Astrocyte of the hippocampus (primary cell): ENCODE measurements around the gene GPD2.
"Not testable (repeated sequence)": the region's sequence is repeated elsewhere in the genome, so short reads cannot be mapped to it uniquely, and the experiment has no call there.

ENCODE experiments used
- DNase-seq: peaks from one replicate; pipeline ENCODE4 v3.0.0; 2011; ENCODE audit warnings: low read depth, low spot score

Gene GPD2

DNA sequence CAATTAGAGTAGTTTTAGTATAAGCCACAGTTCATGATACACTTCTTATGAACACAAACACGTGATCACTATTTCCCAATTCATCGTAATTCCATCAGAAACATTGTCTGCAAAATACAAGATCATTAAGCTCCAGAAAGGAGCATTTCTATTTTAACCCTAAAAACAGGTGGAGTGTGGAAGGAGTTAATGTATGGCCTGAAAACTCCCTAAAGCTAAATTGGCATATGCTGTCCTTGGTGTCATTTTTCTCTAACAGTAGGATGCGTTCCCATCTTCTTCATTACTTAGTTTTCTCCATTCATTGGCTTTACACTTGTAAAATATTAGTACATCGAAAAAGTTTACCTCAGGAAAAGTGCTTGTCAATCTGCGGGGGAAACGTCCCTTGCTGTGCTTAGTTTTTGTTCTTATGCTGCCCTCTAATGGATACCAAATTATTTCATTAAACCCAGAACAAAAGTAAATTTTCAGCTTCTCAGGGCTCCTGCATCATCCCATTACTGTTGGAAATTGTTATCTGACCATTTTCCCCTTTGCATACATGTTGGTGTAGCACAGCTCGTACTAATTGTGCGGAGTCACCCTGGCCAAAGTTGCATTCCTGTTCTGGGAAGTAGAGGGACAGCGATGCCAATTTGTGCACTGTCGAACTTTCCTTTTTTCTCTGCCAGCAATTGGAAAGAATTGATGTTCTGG lies 153.4 kb downstream of the GPD2 start:
- peak; percentile 74 for DNase-seq

DNA sequence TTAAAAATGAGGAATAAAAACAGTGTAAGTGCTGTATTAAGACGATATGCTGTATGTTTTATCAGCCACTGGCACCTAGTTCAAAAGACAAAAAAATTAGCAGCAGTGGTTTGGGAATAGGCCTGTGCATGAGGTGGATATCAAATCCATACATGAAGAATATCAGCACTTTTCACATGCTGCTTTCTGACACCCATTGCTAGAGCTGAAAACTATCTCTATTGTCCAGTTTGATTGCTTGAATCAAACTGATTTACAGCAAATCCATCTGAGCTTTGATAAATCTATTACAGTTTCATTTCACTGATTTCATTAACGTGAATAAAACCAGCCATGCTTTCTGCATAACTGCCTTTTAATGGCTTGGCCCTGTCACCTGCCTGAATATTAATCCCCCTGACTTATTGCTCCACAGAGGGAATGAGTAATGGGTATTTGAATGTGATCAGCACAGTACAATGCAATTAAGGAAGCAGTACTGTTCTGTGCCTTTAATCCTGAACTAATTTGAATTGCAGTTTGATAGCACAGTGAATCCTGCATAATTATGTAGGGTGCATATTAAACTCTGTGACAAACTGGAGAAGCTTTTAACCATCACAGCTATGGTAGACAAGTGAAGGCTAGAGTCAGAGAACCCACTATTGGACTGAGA lies 154.0 kb downstream of the GPD2 start:
- DNase-seq, result peak; percentile 18

DNA sequence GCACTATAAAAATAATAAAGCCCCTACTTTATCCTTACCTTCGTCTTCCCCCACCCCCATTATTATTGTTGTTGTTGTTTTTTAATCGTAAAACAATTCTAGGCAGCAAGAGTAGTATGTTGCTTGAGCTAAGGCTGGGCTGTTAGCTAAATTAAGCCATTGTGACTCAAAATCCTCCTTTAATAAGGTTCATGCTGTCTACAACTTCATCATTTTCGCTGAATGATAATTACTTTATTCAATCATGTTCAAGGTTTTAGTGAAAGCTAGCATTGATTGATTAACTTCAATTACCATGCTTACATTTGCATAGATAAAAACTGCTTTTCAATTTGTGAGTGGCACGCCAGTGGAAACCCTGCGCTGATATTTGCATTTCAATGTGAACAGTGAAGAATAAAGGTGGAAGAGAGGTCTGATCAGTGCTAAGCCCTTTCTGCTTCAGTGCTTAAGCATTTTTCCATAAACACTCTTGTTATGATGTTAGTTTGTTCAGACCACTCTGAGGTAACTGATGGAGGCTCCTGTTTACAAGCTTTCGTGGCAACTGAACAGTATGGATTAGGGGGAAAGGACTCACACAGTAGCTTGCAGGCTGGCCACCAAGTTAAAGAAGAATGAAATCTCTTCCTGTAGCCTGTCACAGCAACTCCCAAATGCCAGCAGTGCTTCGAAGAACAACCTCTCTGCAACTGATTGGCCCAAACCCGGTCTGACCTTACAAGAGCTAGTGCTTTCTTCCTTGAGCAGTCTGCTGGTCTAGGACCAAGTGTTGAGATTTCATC lies 156.8 kb downstream of the GPD2 start:
- peak; percentile 40 for DNase-seq

DNA sequence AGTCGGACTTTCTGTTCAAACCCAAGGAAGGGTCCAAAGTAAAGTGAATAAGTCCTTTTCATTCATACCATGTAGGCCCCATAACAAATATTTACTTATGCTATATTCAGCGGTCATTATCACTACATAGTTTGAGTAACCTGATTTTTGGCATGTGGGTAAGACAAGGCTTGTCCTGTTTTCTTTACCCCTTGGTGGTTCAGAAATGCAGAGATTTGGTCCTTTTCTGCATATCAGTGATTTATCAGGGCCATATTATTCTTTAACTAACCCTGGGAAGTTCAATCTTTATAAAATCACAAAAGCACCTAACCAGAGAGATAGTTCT lies 157.4 kb downstream of the GPD2 start:
- no peak for DNase-seq

DNA sequence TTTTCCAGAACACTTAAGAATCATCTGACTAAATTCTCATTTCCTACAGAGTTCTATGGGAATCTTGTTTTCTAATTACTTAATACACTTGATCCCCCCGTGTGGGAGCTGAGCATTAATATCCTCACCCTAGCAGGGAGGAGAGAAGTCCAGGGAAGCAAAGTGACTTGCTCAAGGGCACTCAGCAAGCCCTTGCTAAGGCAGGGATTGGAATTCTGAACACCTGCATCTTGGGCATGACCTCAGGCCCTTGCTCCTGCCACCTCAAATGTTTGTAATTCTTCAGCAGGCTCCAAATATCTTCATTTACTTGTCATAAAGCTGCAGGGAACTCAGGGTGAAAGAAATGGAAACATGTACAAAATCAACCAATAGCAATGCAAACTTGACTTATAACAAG lies 162.4 kb downstream of the GPD2 start:
- no peak for DNase-seq

DNA sequence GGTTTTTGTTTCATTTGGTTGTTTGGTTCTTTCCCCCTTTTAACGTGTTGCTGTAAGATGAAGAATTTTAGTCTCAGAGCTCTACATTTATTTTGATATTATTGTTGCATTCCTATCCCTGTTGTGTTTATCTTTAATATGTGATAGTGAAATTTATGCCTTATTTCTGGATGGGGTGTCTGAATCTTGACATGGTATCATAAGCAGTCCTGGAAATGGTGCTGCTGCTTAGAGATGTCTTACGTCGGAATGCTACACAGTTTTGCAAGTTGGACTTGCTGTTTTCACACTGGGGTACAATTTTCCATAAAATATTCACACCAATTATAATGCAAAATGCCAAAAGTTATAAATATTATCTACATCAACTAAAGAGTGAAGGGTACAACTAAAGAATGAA lies 164.0 kb downstream of the GPD2 start:
- DNase-seq, result no peak

DNA sequence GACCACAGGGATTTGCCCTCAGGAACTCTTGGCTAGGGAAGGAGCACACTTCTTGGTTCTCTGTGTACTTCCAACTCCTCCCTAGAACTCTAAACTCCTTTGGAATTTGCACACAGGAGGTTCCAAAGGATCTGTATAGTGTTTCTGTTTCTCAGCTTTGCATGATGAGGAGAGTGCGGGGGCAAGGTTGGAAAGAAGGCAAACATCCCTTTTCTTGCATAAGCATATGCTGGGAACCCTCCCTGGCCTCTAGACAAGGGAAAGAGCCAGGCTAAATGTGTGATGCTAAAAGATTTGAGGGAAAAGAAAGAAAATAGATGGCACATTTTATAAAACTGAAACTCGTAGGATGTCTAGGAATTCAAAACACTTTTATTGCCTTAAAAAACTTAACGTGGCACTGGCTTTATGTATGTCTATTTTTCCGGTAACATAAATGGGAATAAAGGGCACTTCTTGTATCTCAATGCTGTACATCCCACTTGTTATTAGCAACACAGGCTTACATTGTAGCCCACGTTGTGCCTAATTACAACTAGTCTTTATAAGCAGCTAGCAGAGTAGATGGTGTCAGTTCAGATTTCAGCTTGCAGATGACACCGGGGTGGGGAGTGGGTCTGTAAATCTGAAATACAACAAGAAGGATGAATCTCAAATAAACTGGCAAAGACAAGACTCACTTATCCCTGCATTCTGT lies 165.8 kb downstream of the GPD2 start:
- peak; percentile 7 for DNase-seq

DNA sequence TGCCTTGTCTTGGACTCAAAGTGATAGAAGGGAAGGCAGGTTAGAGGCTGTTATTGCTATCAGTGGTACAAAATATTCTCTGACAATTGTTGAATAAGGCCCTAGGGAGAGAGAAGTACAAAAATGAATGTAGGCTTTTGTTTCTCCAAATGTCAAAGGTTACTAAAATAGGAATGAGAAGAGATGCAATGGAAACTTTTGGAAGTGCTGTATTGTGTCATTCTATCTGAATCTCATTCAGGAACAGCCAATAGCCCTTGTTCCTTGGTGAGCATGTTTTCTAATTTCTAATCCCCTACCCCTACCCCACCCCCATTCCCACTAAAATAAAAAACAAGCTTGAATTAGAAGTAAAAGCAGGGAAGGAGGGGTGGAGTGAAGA lies 166.4 kb downstream of the GPD2 start:
- DNase-seq, result no peak

DNA sequence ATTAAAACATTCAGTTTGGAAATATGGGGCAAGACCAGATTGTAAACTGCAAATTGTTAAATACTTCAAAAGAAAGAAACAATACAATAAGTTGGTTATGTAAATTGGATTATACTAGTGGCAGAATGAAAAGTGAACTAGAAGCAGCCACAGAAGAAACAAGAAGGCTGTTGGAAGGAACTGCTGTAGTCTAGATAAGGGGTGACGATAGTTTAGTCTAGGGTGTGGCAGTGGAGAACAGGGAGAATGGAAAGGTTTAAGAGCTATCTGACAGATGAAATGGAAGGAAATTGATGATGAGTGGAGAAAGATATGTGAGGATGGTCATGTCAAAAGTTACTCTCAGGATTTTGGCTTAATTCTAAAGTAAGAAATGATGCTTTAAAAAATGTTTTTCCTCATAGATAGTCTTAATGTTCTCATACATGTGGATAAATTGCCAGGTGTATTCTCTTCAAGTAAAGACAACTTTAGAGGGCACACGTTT lies 179.7 kb downstream of the GPD2 start:
- DNase-seq, result no peak

DNA sequence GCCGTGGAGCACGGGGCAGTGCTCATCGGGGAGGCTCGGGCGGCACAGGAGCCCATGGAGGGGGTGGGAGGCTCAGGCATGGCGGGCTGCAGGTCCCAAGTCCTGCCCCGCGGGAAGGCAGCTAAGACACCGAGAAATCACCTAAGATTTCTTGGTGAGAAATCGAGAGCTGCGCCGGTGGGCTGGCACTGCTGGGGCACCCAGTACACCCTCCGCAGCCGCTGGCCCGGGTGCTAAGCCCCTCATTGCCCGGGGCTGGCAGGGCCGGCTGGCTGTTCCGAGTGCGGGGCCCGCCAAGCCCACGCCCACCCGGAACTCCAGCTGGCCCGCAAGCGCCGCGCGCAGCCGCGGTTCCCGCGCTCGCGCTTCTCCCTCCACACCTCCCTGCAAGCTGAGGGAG lies 181.9 kb downstream of the GPD2 start:
- DNase-seq, result not testable (repeated sequence)

DNA sequence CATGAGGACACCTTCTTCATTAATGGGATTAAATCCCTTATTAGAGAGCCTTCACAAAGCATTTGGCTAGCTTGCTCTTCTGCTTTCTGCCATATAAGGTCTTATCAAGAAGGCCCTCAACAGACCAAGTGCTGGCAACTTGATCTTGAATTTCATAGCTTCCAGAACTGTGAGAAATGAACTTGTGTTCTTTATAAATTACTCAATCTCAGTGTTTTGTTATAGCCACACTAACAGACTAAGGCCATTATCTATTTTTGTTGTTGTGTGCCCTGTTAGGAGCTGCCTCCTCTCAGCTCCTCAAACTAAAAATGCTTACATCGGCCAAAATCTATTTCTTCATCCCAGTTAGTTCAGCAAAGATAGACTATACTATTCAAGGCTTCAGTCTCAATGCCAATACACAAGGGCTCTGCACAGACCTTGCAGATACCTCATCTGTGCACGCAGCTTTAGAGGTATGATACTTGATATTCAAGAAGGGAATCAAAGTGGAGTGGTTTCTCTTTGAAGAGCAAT lies 182.9 kb downstream of the GPD2 start:
- no peak for DNase-seq

DNA sequence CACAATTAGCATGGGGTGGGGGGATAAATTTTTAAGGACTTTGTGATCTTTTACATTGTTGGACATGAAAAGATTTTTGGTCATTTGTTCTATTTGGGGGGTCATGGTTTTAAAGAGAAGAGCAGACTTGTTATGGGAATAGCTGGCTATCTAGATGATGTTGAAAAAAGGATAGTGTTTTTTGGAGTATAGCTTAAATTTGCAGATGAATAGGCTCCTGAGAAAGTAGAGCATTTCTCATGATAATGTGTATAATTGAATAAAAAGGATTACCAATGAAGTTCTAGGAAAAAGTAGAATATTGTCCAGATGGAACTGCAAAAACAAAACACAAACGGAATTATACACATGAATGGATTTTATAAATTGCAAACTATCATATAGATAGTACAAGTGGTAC lies 186.3 kb downstream of the GPD2 start:
- DNase-seq, result no peak

DNA sequence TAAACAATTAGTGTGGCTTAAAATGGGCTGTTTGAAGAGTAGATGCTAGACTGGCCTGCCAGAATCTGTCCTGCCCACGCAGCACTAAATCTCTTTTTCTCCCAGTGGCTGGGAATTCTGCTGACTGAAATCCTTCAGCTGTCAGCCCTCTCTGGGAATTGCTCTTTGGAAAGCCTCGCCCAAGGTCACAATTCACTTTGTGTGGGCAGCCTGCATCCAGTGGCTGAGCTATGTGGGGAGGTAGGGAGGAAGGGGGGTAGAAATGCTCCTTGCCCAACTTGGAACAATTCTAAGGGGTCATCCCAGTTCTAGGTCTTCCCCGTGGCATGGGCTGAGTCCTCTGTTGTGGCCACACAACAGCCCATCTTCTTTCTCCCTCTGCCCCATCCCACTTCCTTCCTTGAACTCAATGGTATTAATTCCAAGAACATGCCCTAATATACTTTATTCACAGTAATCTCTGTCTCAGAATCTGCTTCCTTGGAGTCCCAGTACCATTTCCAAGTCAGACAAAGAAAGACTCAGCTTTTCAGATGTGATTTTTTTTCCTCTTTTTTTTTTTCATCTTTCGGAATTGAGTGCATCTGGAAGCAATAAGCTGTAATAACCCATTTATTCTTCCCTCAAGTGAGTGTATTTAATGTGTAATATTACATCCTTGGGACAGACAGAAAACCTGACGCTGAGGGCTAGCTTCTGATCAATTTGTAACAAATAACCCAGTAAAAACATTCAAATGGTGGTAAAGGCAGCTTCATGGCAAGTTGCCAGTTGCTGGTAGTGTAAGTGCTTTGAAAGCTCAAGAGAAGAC lies 189.4 kb downstream of the GPD2 start:
- DNase-seq, result no peak

DNA sequence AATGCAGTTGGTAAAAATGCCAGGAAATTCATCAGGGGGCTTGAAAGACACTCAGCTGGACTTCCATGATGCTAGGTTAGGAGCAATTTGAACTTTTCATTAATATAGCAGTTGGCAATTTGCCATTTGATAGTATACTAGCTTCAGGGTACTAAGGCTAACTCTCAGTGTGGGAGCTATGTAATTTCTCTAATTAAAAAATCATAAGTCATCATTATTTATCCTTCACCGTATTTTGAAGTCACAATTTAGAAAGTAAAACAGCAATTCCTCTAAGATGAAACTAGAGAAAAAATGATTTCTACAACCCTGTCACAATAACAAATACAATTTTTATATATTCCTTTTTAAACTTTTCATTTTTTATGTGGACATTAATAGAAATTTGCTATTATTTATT lies 190.8 kb downstream of the GPD2 start:
- no peak for DNase-seq

DNA sequence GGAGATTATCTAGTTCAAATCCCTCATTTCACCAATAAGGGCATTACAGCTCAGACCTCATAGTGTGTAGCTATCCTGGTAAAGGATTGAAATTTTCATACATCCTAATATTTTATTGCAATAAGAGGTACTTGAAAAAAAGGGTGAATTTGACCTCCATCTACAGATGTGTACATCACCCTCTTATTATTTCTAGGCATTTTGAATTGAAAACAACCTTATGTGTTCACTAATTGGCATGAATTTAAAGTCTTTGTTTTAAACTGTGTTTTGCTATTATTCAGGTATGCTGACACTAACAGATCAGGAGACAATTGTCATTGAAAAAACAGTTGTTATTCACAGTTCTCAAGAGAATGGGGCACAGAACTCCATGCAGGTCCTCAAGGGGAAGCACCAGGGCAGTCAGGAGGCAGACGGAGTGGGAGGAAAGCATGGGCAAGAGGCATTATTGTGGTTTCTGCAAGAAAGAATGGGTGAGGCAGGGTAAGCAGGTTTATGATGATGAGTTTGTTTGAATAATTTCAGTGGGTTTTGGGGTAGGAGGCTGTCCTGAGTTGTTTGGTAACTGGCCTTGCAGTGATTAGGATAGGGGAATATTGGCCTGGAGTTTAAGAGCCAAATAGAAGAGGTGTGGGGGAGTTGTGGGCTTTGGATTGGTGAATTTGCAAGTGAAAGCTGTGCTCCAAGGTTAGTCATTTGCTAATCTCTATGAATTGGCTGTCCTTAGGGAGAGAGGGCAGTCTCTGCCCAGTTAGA lies 194.6 kb downstream of the GPD2 start:
- no peak for DNase-seq

DNA sequence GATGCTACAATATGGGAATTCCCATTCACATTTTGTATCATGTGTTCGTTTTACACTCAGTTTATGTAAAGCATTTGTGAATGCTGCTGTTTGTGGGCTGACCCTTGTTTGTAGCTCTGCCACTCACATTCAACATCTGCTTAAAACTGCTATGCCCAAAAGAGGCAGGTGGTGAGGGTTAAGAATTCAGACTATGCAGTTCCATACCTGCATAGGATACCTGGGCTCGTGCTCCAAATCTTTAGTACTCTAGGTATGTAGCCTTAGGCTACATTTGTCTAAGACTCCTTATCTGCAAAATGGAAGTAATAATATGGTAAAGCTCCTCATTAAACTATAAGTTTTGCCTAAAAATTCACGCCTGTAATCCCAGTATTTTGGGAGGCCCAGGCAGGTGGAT lies 199.5 kb downstream of the GPD2 start:
- no peak for DNase-seq
